HG02759 (cell line): ENCODE data around the gene P2RY2.
"Not testable (repeated sequence)": the region's sequence is repeated elsewhere in the genome, so short reads cannot be mapped to it uniquely, and the experiment has no call there.

Experiments
- ATAC-seq: cut with Tn5 transposase; IDR thresholded peaks from one replicate; pipeline ENCODE4 v1.9.1; 2021; ENCODE audit warnings: mild to moderate bottlenecking, moderate library complexity; ENCODE audit not compliant: unreplicated experiment

Gene P2RY2

DNA sequence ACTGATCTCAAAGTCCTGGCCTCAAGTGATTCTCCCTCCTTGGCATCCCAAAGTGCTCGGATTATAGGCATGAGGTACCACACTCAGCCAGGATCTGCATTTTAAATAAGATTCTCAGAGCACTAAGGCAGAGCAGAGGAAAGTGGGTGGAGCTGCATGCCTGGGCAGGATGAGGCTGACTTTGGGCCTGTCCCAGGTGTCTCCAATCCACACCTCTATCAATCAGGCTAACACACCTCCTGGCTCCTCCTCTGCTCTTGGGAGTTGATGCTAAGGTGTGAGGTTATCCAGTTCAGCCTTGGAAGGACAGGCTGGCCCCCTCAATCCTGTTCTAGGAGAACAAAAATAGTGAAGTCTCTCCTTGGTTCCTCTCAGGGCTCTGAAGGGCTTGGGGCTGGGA, 30.2 kb upstream of the P2RY2 start:
- ATAC-seq, result no peak

- no peak for ATAC-seq
These were observed 29.8 kb upstream of the P2RY2 start for GRCh38 chr11:73188301-73188700.

DNA sequence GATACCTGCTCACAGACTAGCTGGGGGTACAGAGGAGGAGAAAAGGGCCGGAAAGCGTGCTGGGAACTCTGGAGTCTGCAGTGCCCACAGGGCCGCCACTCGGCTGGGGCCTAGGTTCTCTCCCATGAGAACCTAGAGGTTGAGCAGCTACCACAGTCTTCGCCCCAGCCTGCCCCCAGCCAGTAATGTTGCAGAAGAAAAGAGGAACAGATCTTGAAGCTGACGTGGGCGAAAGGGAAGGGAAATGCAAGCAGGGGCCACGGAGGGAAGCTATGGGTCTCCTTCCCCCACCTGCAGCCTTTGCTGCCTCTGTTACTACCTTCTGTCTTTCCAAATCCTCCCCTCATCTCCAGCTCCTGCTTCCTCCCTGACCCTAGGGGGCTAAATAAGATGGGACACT, 28.8 kb upstream of the P2RY2 start:
- ATAC-seq, result peak; percentile 38

DNA sequence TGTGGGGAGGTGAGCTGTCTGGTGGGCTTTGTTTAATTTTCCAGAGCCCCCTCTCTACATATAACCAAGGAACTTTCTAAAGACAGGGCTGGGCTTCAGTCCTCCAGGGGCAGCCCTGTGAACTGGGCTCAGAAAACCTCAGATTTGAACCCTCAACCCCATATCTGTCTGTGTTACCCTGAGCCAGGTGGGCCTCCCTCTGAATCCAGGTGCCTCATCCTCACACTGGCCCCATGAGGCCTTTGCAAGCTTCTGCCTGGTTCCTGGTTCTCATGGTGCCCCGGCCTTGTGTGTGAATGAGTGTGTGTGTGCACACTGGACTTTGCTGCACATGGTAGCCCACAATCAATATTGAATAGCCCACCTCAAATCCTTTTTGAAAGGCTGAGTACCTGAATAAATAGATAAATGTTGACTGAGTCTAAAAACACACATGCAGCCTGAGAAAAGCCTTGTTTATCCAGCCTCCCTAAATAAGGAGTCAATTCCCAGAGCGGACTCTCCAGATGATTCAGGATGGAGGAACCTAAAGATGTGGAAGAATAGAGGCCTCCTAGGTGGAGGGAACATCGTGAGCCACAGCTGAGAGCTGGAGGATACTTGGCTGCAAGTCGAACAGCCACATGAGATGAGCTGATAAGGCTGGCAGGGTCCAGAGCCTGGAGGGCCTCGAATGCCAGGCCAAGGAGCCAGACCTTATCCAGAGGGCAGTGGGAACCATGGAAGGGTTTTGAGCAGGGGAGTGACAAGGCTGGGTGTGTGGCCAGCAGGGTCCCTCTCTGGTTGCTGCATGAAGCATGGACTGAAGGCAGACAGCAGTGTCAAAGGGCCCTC, 28.1 kb upstream of the P2RY2 start:
- ATAC-seq, result no peak

DNA sequence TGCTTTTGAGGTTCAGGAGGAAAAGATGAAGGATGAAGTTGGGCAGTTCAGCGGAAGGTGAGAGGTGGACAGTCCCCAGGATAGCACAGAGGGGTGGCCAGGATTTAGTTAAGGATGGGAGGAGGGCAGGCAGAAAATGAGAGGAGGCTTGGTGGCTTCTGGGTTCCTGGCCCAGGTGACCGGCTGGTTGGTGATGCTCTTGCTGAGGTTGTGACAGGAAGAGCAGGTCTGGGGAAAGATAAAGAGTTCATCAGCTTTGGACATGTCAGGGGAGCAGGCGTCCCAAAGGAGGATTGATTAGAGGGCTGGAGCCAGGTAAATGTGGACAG, 27.6 kb upstream of the P2RY2 start:
- ATAC-seq, result no peak

DNA sequence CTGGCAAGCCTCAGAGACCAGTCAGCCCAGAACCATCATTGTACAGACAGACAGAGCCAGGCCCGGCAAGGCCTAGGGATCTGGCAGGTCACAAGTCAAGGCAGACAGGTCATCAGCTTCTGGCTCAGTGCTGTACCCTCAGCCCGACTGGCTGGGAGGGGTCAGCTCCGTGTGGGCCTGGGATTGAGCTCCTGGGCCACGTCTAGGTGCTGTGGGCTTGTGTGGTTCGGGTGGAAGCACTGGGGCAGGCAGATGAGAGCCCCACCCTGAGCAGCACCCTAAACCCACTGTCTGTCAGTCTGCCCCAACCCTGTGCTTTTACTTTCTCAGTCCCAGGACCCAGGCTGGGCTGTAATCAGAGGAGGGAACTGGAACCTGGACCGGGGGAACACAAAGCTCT, 26.9 kb upstream of the P2RY2 start:
- ATAC-seq, result no peak

DNA sequence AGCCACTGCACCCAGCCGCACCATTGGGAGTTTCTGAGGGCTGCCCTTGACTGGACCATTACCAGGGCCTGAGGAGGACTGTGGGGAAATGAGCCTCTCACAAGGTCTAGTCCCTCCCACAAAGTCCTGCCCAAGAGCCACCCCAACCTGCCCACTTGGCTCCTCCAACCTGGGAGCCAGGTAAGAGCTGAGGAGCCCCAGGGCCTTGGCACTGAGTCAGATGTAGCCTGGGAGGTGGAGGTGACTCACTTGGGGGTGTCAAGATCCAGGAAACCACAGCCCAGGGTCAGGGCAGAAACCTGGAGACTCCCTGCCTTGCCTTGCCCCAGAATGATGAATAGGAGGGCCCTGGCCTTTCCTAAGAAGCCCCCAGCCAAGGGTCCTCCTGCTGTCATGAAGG, 25.8 kb upstream of the P2RY2 start:
- ATAC-seq, result no peak

- ATAC-seq, result peak; percentile 71
These were observed 24.6 kb upstream of the P2RY2 start for GRCh38 chr11:73193251-73194033.

DNA sequence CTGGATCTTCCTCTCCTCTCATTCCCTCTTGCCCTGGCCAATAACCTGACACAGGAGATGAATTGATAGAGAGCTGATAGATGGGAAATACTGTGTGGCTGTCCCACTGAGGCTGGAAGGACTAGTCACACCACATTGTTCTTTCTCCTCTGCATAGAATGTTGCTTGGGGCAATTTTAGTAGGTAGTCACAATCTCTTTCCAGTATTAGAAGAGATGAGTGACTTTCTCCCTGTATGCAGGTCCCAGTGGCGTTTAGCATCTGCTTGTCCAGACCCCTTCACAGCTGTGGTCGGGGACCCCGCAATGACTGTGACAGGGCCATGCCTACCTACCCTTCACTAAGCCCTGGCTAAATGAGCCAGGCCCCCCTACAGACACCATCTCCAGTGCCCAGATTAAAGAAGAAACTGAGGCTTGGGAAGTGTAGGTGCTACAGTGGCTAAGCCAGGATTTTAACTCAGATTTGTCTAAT, 24.0 kb upstream of the P2RY2 start:
- ATAC-seq, result no peak

DNA sequence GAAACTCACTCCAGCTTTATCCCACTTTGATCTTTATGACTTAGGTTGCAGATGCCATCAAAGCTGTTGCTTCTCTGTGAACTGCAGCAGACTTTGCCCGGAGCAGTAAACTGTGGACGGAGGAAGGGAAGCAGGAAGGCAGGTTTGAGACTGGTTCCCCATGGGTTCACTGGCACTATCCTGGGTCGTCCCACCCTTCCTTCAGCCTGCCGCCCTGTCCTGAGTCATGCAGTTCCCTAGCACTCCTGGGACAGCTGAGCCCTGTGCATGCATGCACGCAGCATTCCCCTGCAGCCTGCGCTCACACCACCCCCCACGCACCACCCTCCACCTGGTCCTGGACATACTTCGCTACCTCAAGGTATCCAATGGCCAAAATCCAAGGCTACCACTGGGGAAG, 23.5 kb upstream of the P2RY2 start:
- ATAC-seq, result no peak

DNA sequence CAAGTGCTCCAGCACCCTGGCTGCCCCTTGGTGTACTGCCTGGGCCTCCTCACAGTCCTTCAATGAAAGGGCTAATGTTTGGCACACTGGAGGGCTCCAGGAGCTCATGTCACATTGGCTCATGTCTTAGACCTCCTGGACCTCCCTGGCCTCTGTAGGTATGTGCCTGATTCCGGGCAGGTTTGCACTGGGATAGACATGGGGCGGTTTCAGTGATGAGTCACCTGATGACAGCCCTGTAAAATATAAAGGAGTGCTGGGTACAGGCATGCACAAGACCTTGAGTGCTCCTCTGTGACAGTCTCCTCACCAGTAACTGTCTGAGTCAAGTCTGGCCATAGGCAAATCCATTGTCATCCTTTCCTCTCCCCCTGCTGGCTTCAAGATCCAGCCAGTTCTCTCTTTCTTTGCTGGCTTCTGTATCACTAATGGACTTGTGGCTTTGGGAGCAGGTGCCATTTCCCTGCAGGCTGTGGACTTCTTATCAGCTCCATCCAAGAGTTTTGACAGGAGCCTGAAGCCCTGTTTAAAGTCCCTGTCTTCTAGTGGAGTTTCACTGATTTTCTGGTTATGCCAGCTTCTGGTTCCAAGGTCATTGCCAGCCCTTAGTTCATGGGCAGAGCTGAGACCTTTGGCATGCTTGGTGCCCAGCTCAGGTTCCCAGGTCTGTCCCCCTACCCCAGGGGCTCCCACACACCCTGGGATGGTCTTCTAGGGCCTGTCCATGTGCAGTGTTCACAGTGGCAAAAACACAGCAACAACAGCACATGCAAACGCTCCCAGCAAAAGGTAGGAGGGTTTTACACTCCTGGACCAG, 22.7 kb upstream of the P2RY2 start:
- ATAC-seq, result no peak

DNA sequence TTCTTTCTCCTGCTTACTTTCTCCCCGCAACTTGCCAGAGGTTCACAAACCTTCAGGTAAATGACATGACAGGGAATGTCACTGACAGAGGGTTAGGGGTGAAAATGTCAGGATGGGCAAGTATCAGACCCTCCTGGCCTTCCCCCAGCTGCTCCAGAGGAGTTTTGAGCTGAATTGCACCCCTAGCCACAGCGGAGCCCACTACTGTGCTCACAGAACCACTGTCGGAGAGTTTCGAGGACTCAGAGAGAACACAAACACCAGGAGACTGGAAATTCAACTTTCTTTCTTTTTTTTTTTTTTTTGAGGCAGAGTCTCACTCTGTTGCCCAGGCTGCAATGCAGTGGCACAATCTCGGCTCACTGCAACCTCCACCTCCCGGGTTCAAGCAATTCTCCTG, 21.5 kb upstream of the P2RY2 start:
- no peak for ATAC-seq

- ATAC-seq, result no peak
These were observed 20.7 kb upstream of the P2RY2 start for GRCh38 chr11:73197348-73197747.

GRCh38 chr11:73197787-73198186, 20.3 kb upstream of the P2RY2 start:
- not testable (repeated sequence) for ATAC-seq

- ATAC-seq, result no peak
These were observed 19.4 kb upstream of the P2RY2 start for GRCh38 chr11:73198677-73199076.

DNA sequence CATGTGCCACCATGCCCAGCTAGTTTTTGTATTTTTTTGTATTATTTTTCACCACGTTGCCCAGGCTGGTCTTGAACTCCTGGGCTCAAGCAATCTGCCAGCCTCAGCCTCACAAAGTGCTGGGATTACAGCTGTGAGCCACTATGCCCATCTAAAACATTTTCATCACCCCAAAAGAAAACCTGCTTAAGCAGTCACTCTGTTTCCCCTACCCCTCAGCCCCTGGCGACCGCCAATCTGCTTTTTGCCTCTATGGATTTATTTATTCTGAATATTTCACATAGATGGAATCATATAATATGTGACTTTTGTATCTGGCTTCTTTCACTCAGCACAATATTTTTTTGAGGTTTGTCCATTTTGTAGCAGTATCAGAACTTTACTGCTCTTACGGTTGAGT, 18.6 kb upstream of the P2RY2 start:
- ATAC-seq, result no peak

DNA sequence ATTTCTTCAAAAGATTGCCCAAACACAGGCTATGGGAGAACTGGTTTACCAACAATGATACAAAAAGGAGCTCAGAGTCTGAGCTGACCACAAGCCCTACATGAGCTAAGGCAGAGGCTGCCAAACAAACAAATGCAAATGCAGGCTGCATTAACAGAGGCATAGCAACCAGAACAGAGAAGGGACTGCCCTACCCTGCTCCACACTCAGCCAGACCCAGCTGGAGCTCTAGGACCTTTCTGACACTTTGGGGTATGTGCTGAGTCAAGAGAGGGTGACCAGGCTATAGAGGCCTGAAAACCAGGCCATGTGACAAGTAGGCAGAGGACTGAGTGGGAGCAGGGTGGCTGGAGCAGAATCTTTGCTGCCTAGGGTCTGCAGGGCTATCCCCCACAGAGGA, 17.8 kb upstream of the P2RY2 start:
- ATAC-seq, result no peak

GRCh38 chr11:73201249-73201648, 16.8 kb upstream of the P2RY2 start:
- no peak for ATAC-seq

- no peak for ATAC-seq
These were observed 15.9 kb upstream of the P2RY2 start for GRCh38 chr11:73201888-73202780.

DNA sequence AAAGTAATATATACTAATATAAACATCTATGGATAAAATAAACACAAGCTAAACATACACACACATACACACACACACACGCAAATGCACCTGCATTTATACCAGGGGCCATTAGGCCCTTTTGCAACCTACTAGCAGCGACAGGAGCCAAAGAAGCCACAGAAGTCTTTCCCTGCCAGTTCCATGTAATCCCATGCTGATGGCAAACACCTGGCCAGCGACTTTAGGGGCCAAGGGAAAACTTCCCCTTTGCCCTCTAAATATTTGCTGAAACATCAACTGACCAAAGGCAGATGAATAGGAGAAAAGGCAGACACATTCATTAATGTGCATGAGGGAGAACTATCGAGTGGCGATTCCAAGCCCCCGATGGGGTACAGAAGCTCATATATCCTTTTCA, 14.8 kb upstream of the P2RY2 start:
- no peak for ATAC-seq
